Measurements from ENCODE around the gene VAMP1. TPM values are rescaled to one million over a fixed set of nuclear protein-coding genes. Genes with fewer than 3 reads are reported as not detected.

The VAMP1 gene
- total and polyA plus RNA-seq, 2 experiments from 2014 or later: 13.9 to 16.1 TPM

- Mint-ChIP-seq H3K4me1 (peaks cover 13% of the 10 kb centered on the region), H3K9me3 (no peaks in the 10 kb centered on the region), H3K4me3 (no peak overlapping the region), H3K27ac (no peak overlapping the region), H3K36me3 (ENCODE audit: low read depth) (peaks cover 54% of the 10 kb centered on the region), H3K27me3 (ENCODE audit: insufficient read depth, low read depth, poor library complexity) (peaks cover 13% of the 10 kb centered on the region)
- no peaks in the 10 kb centered on the region for H3K27me3 ChIP-seq (ENCODE audit: insufficient read depth)
- no peak overlapping the region for H2AFZ ChIP-seq
- H3K36me3 ChIP-seq (ENCODE audit: insufficient read depth): peaks cover 12% of the 10 kb centered on the region
- ATAC-seq (no peak), DNase-seq (ENCODE audit: low spot score) (no peak)
- H3K79me2 ChIP-seq (replicated peaks; ENCODE audit: insufficient read depth): peaks cover 22% of the 10 kb centered on the region
- peaks cover 11% of the 10 kb centered on the region for H3K4me1 ChIP-seq (ENCODE audit: insufficient read depth)
- peaks cover 8% of the 10 kb centered on the region for H4K20me1 ChIP-seq (replicated peaks; ENCODE audit: insufficient read depth)
- H3F3A ChIP-seq (replicated peaks; ENCODE audit: low read depth): peaks cover 7% of the 10 kb centered on the region
- no peak overlapping the region for H3K4me3 ChIP-seq
- H3K27ac ChIP-seq (ENCODE audit: low read depth): no peak overlapping the region
- no peak overlapping the region for H3K4me2 ChIP-seq
- TF ChIP-seq JUNB (IDR thresholded peaks at IDR 0.05; ENCODE audit: unreplicated experiment): no peak
- no peak for TF ChIP-seq STAT1 (IDR thresholded peaks at IDR 0.05; ENCODE audit: unreplicated experiment)
- TF ChIP-seq CREB1 (CRISPR knock-in tag; IDR thresholded peaks at IDR 0.05; ENCODE audit: low read depth): no peak
- TF ChIP-seq EZH2 (IDR thresholded peaks at IDR 0.05; ENCODE audit: low read depth, unreplicated experiment): no peak
- TF ChIP-seq EZH2phosphoT487 (IDR thresholded peaks at IDR 0.05; ENCODE audit: unreplicated experiment): no peak
- no peak for TF ChIP-seq ZNF331 (CRISPR knock-in tag; IDR thresholded peaks at IDR 0.05; ENCODE audit: low read depth)
- TF ChIP-seq CTCF (conservative IDR thresholded peaks at IDR 0.05; ENCODE audit: low read depth in 2 of 2): no peak
- TF ChIP-seq REST (IDR thresholded peaks at IDR 0.05; ENCODE audit: unreplicated experiment): no peak
- TF ChIP-seq, protein P1, sequence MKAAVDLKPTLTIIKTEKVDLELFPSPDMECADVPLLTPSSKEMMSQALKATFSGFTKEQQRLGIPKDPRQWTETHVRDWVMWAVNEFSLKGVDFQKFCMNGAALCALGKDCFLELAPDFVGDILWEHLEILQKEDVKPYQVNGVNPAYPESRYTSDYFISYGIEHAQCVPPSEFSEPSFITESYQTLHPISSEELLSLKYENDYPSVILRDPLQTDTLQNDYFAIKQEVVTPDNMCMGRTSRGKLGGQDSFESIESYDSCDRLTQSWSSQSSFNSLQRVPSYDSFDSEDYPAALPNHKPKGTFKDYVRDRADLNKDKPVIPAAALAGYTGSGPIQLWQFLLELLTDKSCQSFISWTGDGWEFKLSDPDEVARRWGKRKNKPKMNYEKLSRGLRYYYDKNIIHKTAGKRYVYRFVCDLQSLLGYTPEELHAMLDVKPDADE (IDR thresholded peaks at IDR 0.05): no peak
- TF ChIP-seq ZNF462 (CRISPR knock-in tag; IDR thresholded peaks at IDR 0.05): no peak
- no peak for TF ChIP-seq ZNF114 (CRISPR knock-in tag; IDR thresholded peaks at IDR 0.05)
- no peak for TF ChIP-seq NANOG (IDR thresholded peaks at IDR 0.05; ENCODE audit: borderline replicate concordance)
- H3K9me2 ChIP-seq (ENCODE audit: insufficient read depth): no peaks in the 10 kb centered on the region
Observed at GRCh38 chr12:6466184-6466573, 4.3 kb downstream of the VAMP1 start.

Data from GM23338 (cell line).